Inflammatory macrophage treated with lipopolysaccharide for 1 hour (primary cell): ENCODE data around the gene TEX26.

ENCODE experiments used
- DNase-seq, 2 donors: peaks; one replicate each; pipeline ENCODE4 v3.0.0-alpha.2; 2020 to 2022

TEX26 gene

GRCh38 chr13:31016342-31017325, 84.2 kb downstream of the TEX26 start:
- DNase-seq = no peak

GRCh38 chr13:31018511-31018910, 86.1 kb downstream of the TEX26 start:
- no peak for DNase-seq

- DNase-seq = no peak
Observed at GRCh38 chr13:31020996-31021395, 88.5 kb downstream of the TEX26 start.

GRCh38 chr13:31022288-31022895, 89.9 kb downstream of the TEX26 start:
- no peak for DNase-seq

- no peak for DNase-seq
Observed at GRCh38 chr13:31022928-31023530, 90.6 kb downstream of the TEX26 start.
